Stimulated activated CD8-positive, alpha-beta memory T cell treated with anti-CD3 and anti-CD28 coated beads, Interleukin-7, amount 100 ng/mL, for 1 hour (primary cell): Measurements from ENCODE around the gene PPP1R3F.
"Not testable (repeated sequence)": the region's sequence is repeated elsewhere in the genome, so short reads cannot be mapped to it uniquely, and the experiment has no call there.

ENCODE experiments used
- DNase-seq, 2 donors: peaks; one replicate each; pipeline ENCODE4 v3.0.0-alpha.2; 2020; ENCODE audit warnings: low read depth in 2 of 2

Gene PPP1R3F

GRCh38 chrX:49272421-49272820 is 2.8 kb downstream of the PPP1R3F start:
- DNase-seq = no peak

- DNase-seq = no peak
Measured at GRCh38 chrX:49273181-49273727, 3.7 kb downstream of the PPP1R3F start.

- no peak for DNase-seq
Measured at GRCh38 chrX:49276207-49276606, 6.6 kb downstream of the PPP1R3F start.

GRCh38 chrX:49276671-49277534 is 7.3 kb downstream of the PPP1R3F start:
- DNase-seq = no peak

GRCh38 chrX:49277535-49277830 is 7.9 kb downstream of the PPP1R3F start:
- no peak for DNase-seq

- DNase-seq = no peak
Measured at GRCh38 chrX:49278081-49278480, 8.5 kb downstream of the PPP1R3F start.

GRCh38 chrX:49282647-49283011 is 13.0 kb downstream of the PPP1R3F start:
- no peak for DNase-seq

- DNase-seq = no peak
Measured at GRCh38 chrX:49284212-49284611, 14.6 kb downstream of the PPP1R3F start.

GRCh38 chrX:49286136-49286535 is 16.5 kb downstream of the PPP1R3F start:
- no peak for DNase-seq

GRCh38 chrX:49286581-49286980 is 17.0 kb downstream of the PPP1R3F start:
- DNase-seq = no peak

- DNase-seq = no peak
Measured at GRCh38 chrX:49287665-49288064, 18.1 kb downstream of the PPP1R3F start.

GRCh38 chrX:49290215-49290614 is 20.6 kb downstream of the PPP1R3F start:
- DNase-seq = no peak

GRCh38 chrX:49291615-49292337 is 22.2 kb downstream of the PPP1R3F start:
- peak; percentile 35 to 49 for DNase-seq

GRCh38 chrX:49292400-49293362 is 23.1 kb downstream of the PPP1R3F start:
- DNase-seq = no peak

GRCh38 chrX:49299293-49299692 is 29.7 kb downstream of the PPP1R3F start:
- not testable (repeated sequence) for DNase-seq

- DNase-seq = no peak
Measured at GRCh38 chrX:49300703-49301102, 31.1 kb downstream of the PPP1R3F start.

- DNase-seq = no peak
Measured at GRCh38 chrX:49303346-49303745, 33.8 kb downstream of the PPP1R3F start, which contains the start of gene GAGE10. Gene GAGE10, plus strand, starts transcription at chrX:49303646. Its CDS starts 1,214 bp downstream, at chrX:49304860.

- DNase-seq = not testable (repeated sequence)
Measured at GRCh38 chrX:49307775-49308174, 38.2 kb downstream of the PPP1R3F start.

GRCh38 chrX:49308604-49309269 is 39.1 kb downstream of the PPP1R3F start:
- DNase-seq = no peak

GRCh38 chrX:49309401-49309981 is 39.9 kb downstream of the PPP1R3F start:
- DNase-seq = no peak

GRCh38 chrX:49310371-49310770 is 40.8 kb downstream of the PPP1R3F start:
- no peak for DNase-seq
